ENCODE results near the gene ZBTB40. TPM values are rescaled to one million over a fixed set of nuclear protein-coding genes. Genes with fewer than 3 reads are reported as not detected.

The ZBTB40 gene
- total RNA-seq, 1 experiment from 2014 or later = 21.4 TPM

DNA sequence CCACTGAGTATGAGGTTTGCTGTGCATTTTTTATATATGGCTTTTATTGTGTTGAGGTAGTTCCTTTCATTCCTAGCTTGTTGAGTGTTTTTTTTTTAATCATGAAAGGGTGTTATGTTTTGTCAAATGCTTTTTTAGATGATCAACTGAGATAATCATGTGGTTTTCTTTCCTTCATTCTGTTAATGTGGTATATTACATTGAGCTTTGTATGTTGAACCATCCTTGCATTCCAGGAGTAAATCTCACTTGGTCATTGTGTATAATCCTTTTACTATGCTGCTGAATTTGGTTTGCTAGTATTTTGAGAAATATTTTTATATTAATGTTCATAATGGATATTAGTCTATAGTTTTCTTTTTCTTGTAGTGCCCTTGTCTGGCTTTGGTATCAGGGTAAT, 11.1 kb upstream of the ZBTB40 start:
- Histone ChIP-seq H4K20me1 (ENCODE audit: insufficient read depth) (no peaks in the 10 kb centered on the region), H3F3A (ENCODE audit: insufficient read depth, low read depth) (no peaks in the 10 kb centered on the region), H2AFZ (no peak overlapping the region), H3K36me3 (ENCODE audit: low read depth) (no peaks in the 10 kb centered on the region), H3K9me2 (ENCODE audit: insufficient read depth) (no peaks in the 10 kb centered on the region), H3K9me3 (ENCODE audit: insufficient read depth, low read depth) (no peaks in the 10 kb centered on the region), H3K4me2 (no peak overlapping the region), H3K79me2 (ENCODE audit: low read depth) (no peaks in the 10 kb centered on the region), H3K27me3 (ENCODE audit: insufficient read depth, low read depth) (no peaks in the 10 kb centered on the region), H3K4me3 (no peak overlapping the region), H3K4me1 (replicated peaks; ENCODE audit: insufficient read depth) (no peaks in the 10 kb centered on the region), H3K27ac (no peak overlapping the region)
- intact Hi-C loops (cut with micrococcal nuclease; ENCODE audit: unreplicated experiment) = no loop called here
- ChIA-PET POLR2A (ENCODE audit: unreplicated experiment) (no interaction called here), CTCF (interaction anchor here (0.6 kb wide), 1 partner anchor 214 kb away, joined by 3 read pairs; no protein-coding TSS in a partner anchor)
- no peak for DNase-seq
- TF ChIP-seq, protein P1, sequence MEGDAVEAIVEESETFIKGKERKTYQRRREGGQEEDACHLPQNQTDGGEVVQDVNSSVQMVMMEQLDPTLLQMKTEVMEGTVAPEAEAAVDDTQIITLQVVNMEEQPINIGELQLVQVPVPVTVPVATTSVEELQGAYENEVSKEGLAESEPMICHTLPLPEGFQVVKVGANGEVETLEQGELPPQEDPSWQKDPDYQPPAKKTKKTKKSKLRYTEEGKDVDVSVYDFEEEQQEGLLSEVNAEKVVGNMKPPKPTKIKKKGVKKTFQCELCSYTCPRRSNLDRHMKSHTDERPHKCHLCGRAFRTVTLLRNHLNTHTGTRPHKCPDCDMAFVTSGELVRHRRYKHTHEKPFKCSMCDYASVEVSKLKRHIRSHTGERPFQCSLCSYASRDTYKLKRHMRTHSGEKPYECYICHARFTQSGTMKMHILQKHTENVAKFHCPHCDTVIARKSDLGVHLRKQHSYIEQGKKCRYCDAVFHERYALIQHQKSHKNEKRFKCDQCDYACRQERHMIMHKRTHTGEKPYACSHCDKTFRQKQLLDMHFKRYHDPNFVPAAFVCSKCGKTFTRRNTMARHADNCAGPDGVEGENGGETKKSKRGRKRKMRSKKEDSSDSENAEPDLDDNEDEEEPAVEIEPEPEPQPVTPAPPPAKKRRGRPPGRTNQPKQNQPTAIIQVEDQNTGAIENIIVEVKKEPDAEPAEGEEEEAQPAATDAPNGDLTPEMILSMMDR (conservative IDR thresholded peaks at IDR 0.05) = no peak
- no peak for TF ChIP-seq EZH2 (IDR thresholded peaks at IDR 0.05; ENCODE audit: low read depth)
- no TSS peak for BruUV-seq (replicated peaks)

DNA sequence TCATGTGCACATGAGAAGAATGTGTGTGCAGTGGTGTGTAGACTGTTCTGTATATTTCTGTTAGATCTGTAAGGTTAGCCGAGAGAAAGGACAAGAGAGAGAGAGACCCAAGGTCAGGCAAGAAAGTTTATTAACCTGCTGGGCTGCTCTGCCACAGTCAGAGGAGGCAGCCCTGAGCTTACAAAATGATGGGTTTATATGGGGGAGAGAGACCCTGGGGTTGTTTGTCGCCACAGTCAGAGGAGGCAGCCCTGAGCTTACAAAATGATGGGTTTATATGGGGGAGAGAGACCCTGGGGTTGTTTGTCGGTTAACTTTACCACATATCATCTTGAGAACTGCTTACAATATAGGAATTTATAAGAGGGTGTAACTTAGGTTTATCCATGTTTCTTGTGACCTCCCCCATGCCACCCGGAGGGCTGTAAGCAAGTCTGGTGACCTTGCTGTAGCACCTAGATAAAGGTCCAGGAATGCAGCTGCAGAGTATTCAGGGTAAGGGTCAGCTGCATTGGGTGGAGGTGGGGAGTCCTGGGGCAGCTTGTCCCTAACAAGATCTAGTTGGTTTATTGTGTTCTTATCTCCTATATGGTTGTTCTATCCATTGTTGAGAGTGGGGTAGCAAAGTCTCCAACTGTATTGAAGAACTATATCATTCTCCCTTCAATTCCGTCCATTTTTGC, 9.3 kb upstream of the ZBTB40 start:
- CTCF ChIA-PET = no interaction called here
- no peak overlapping the region for H3K4me3 ChIP-seq
- no peak for TF ChIP-seq EZH2 (IDR thresholded peaks at IDR 0.05; ENCODE audit: low read depth)
- TF ChIP-seq, protein P1 (conservative IDR thresholded peaks at IDR 0.05) = no peak
- H2AFZ ChIP-seq = no peak overlapping the region
- H3K9me2 ChIP-seq (ENCODE audit: insufficient read depth) = no peaks in the 10 kb centered on the region
- no peak overlapping the region for H3K4me2 ChIP-seq
- no peaks in the 10 kb centered on the region for H3K4me1 ChIP-seq (replicated peaks; ENCODE audit: insufficient read depth)
- no peaks in the 10 kb centered on the region for H3F3A ChIP-seq (ENCODE audit: insufficient read depth, low read depth)
- intact Hi-C loops (cut with micrococcal nuclease; ENCODE audit: unreplicated experiment) = no loop called here
- no peaks in the 10 kb centered on the region for H4K20me1 ChIP-seq (ENCODE audit: insufficient read depth)
- H3K79me2 ChIP-seq (ENCODE audit: low read depth) = no peaks in the 10 kb centered on the region
- H3K27me3 ChIP-seq (ENCODE audit: insufficient read depth, low read depth) = no peaks in the 10 kb centered on the region
- DNase-seq = no peak
- BruUV-seq (replicated peaks) = no TSS peak
- no peaks in the 10 kb centered on the region for H3K36me3 ChIP-seq (ENCODE audit: low read depth)
- H3K27ac ChIP-seq = no peak overlapping the region
- POLR2A ChIA-PET (ENCODE audit: unreplicated experiment) = no interaction called here
- H3K9me3 ChIP-seq (ENCODE audit: insufficient read depth, low read depth) = no peaks in the 10 kb centered on the region

DNA sequence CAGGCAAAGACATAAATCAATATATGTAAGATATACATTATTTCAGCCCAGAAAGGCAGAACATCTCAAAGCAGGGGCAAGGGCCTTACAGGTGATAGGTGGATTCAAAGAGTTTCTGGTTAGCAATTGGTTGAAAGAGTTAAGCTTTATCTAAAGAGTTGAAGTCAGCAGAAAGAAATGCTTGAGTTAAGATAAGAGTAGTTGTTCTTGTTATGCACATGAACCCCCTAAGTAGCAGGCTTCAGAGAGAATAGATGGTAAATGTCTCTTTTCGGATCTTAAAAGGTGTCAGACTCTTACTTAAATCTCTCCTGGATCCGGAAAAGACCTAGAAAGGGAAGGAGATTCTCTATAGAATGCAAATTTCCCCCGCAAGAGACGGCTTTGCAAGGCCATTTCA, 8.3 kb upstream of the ZBTB40 start:
- Histone ChIP-seq H3K27me3 (ENCODE audit: insufficient read depth, low read depth) (no peaks in the 10 kb centered on the region), H3K9me2 (ENCODE audit: insufficient read depth) (no peaks in the 10 kb centered on the region), H3K4me2 (no peak overlapping the region), H3K27ac (no peak overlapping the region), H2AFZ (no peak overlapping the region), H3K79me2 (ENCODE audit: low read depth) (no peaks in the 10 kb centered on the region), H3K9me3 (ENCODE audit: insufficient read depth, low read depth) (no peaks in the 10 kb centered on the region), H3K4me1 (replicated peaks; ENCODE audit: insufficient read depth) (no peaks in the 10 kb centered on the region), H3F3A (ENCODE audit: insufficient read depth, low read depth) (no peaks in the 10 kb centered on the region), H4K20me1 (ENCODE audit: insufficient read depth) (no peaks in the 10 kb centered on the region), H3K4me3 (no peak overlapping the region), H3K36me3 (ENCODE audit: low read depth) (no peaks in the 10 kb centered on the region)
- ChIA-PET POLR2A (ENCODE audit: unreplicated experiment) (no interaction called here), CTCF (no interaction called here)
- TF ChIP-seq, protein P1 (conservative IDR thresholded peaks at IDR 0.05) = no peak
- DNase-seq = no peak
- BruUV-seq (replicated peaks) = no TSS peak
- intact Hi-C loops (cut with micrococcal nuclease; ENCODE audit: unreplicated experiment) = no loop called here
